Upper lobe of left lung (tissue), 6 donors: ENCODE results near the gene SORD. TPM values are rescaled to one million over a fixed set of nuclear protein-coding genes. Genes with fewer than 3 reads are reported as not detected.

Source experiments
- ATAC-seq, 2 donors: fragments of 200-7000 bp; cut with Tn5 transposase; one replicate each; pipeline ENCODE4 v1.9.1; 2022; ENCODE audit warnings: mild to moderate bottlenecking in 2 of 2, moderate library complexity in 2 of 2; ENCODE audit not compliant: low FRiP score in 2 of 2
- DNase-seq, 2 donors: peaks; one replicate each; pipeline ENCODE4 v3.0.0-alpha.2; 2019 to 2020
- H3K27ac ChIP-seq, 4 donors: fragments of 200-600 bp; sonication (generic); one replicate each; pipeline ENCODE4 v1.5.1; 2016 to 2019
- H3K27me3 ChIP-seq, 4 donors: fragments of 200-600 bp; sonication (generic); one replicate each; pipeline ENCODE4 v1.5.1; 2017 to 2019
- H3K36me3 ChIP-seq, 4 donors: fragments of 200-600 bp; sonication (generic); one replicate each; pipeline ENCODE4 v1.5.1; 2016 to 2019
- H3K4me1 ChIP-seq, 4 donors: fragments of 200-600 bp; sonication (generic); one replicate each; pipeline ENCODE4 v1.5.1; 2018 to 2019
- H3K4me3 ChIP-seq, 4 donors: fragments of 200-600 bp; sonication (generic); one replicate each; pipeline ENCODE4 v1.5.1; 2017 to 2019; ENCODE audit warnings: mild to moderate bottlenecking in 2 of 4, moderate library complexity in 1 of 4
- H3K9me3 ChIP-seq, 4 donors: fragments of 200-600 bp; sonication (generic); one replicate each; pipeline ENCODE4 v1.5.1; 2018 to 2019
- EP300 ChIP-seq, 4 donors: sonication (generic); formaldehyde crosslinking; IDR thresholded peaks; one replicate each; pipeline ENCODE4 v1.5.1; 2017; ENCODE audit warnings: antibody characterized with exemption in 4 of 4, control low read depth in 2 of 4
- POLR2A ChIP-seq, 4 donors: fragments of 450-650 bp; IDR thresholded peaks; one replicate each; pipeline ENCODE4 v1.5.1; 2016 to 2017; ENCODE audit warnings: antibody characterized with exemption in 4 of 4, mild to moderate bottlenecking in 2 of 4
- POLR2AphosphoS5 ChIP-seq, 2 donors: sonication (generic); formaldehyde crosslinking; IDR thresholded peaks; one replicate each; pipeline ENCODE4 v1.5.1; 2017; ENCODE audit warnings: antibody characterized with exemption in 2 of 2
- WGBS, 2 donors: methylation state at CpG; one replicate each; pipeline ENCODE4 v1.1.5; 2017 to 2018; 5-methylcytosine and 5-hydroxymethylcytosine counted together
- total RNA-seq, 6 donors: library from RNA; depleted of rRNA in 4 of 6; stranded (reverse); fragments of >200 nt in 4 of 6; gene quantifications; one replicate each; pipeline versions ENCODE4 v1.1.0 to v1.2.1, GENCODE V29; 2016 to 2021
- TF ChIP-seq, protein P1 (sequence below), 6 experiments: fragments of 450-650 bp in 4 of 6; fragments of 200-600 bp in 2 of 6; sonication (generic) in 2 of 6; IDR thresholded peaks; one replicate each; pipeline ENCODE4 v1.5.1; 2016 to 2019; ENCODE audit warnings: antibody characterized with exemption in 6 of 6
- donor health status: DM: no; HTN: no; CAD: no; lungs with moderate emphysema.
- donor health status: DM: no; HTN: yes; CAD: no; lungs with severe emphysema.

SORD gene
- total RNA-seq, 6 donors from 2014 or later = 4.6 to 11.5 (median 9.3) TPM

DNA sequence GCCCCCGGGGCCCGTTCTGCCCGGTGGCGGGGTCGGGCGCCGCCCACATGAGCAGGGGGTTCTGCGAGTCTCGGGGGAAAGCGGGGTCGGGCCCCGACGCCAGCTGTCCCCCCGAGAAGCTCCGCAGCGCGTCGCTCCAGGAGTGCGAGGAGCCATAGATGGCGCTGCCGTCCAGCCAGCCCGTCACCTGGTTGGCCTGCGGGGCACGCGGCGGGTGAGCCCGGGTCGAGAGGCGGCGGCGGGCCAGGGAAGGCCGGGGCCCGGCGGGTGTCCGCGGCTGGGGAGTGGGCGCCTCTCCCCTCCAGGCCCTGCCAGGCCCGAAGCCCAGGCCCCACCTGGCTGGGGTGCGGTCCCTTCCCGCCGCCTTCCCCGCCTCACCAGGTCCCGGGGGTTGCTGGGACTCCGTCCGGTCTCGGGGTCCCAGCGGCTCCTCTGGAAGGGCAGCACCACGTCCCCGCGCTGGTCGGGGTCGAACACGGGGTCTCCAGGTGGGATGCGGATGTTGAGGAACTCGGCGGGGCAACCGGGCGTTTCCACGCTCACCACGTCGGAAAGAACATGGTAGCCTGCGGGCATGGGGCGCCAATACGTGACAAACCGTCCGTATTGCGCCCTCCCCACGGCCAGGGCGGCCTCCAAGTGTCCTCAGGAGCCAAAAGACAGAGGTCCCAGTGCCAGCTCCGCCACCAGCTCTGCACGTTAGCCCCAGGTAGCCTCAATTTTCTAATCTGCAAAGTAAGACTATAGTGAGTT, 88.6 kb downstream of the SORD start:
- ATAC-seq = no peak
- DNase-seq = peak in 1 of 2 donors; percentile 81
- Histone ChIP-seq H3K9me3 (no peaks in the 10 kb centered on the region), H3K27ac (no peak overlapping the region), H3K4me3 (no peak overlapping the region), H3K4me1 (peaks cover 20 to 41% (median 29%) of the 10 kb centered on the region in 4 donors), H3K36me3 (no peaks in the 10 kb centered on the region), H3K27me3 (peaks cover 4 to 47% (median 35%) of the 10 kb centered on the region in 4 donors)
- WGBS, 2 donors = 9 to 17% methylated on average over 7 to 27 of the region's 71 CpGs
- TF ChIP-seq EP300 (IDR thresholded peaks at IDR 0.05) = no peak
- TF ChIP-seq, protein P1, sequence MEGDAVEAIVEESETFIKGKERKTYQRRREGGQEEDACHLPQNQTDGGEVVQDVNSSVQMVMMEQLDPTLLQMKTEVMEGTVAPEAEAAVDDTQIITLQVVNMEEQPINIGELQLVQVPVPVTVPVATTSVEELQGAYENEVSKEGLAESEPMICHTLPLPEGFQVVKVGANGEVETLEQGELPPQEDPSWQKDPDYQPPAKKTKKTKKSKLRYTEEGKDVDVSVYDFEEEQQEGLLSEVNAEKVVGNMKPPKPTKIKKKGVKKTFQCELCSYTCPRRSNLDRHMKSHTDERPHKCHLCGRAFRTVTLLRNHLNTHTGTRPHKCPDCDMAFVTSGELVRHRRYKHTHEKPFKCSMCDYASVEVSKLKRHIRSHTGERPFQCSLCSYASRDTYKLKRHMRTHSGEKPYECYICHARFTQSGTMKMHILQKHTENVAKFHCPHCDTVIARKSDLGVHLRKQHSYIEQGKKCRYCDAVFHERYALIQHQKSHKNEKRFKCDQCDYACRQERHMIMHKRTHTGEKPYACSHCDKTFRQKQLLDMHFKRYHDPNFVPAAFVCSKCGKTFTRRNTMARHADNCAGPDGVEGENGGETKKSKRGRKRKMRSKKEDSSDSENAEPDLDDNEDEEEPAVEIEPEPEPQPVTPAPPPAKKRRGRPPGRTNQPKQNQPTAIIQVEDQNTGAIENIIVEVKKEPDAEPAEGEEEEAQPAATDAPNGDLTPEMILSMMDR (IDR thresholded peaks at IDR 0.05) = no peak
- TF ChIP-seq POLR2A (IDR thresholded peaks at IDR 0.05) = no peak
- TF ChIP-seq POLR2AphosphoS5 (IDR thresholded peaks at IDR 0.05) = no peak

DNA sequence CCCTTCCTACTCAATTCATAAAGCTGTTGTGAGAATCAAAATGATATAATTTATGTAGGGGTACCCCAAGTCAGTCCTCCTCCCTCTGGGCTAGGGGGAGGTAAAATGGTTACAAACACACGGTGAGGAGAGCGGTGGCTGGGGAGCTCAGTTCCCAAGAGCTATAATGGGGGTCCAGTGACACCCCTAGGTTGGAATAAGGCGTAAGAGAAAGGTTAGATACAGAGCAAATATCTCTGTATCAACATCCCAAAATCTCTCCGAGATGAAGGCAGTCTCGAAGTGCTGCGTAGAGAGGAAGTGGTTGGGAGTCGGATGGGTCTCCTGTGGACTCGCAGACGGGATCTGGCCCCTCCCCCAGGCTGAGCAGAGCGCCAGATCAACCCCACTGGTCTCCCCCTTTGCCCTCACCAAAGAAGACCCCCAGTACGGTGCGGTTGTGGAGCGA, 89.2 kb downstream of the SORD start:
- Histone ChIP-seq H3K36me3 (no peaks in the 10 kb centered on the region), H3K27me3 (peaks cover 4 to 53% (median 38%) of the 10 kb centered on the region in 4 donors), H3K9me3 (no peaks in the 10 kb centered on the region), H3K4me1 (peaks cover 26 to 47% (median 35%) of the 10 kb centered on the region in 4 donors), H3K27ac (no peak overlapping the region), H3K4me3 (peak overlapping the region in 2 of 4 donors; percentile 2 to 12)
- DNase-seq = no peak
- TF ChIP-seq POLR2AphosphoS5 (IDR thresholded peaks at IDR 0.05) = no peak
- TF ChIP-seq, protein P1 (IDR thresholded peaks at IDR 0.05) = no peak
- no peak for TF ChIP-seq POLR2A (IDR thresholded peaks at IDR 0.05)
- TF ChIP-seq EP300 (IDR thresholded peaks at IDR 0.05) = no peak
- WGBS, 2 donors = 8 to 9% methylated on average over 10 to 13 of the region's 13 CpGs
- ATAC-seq = no peak

DNA sequence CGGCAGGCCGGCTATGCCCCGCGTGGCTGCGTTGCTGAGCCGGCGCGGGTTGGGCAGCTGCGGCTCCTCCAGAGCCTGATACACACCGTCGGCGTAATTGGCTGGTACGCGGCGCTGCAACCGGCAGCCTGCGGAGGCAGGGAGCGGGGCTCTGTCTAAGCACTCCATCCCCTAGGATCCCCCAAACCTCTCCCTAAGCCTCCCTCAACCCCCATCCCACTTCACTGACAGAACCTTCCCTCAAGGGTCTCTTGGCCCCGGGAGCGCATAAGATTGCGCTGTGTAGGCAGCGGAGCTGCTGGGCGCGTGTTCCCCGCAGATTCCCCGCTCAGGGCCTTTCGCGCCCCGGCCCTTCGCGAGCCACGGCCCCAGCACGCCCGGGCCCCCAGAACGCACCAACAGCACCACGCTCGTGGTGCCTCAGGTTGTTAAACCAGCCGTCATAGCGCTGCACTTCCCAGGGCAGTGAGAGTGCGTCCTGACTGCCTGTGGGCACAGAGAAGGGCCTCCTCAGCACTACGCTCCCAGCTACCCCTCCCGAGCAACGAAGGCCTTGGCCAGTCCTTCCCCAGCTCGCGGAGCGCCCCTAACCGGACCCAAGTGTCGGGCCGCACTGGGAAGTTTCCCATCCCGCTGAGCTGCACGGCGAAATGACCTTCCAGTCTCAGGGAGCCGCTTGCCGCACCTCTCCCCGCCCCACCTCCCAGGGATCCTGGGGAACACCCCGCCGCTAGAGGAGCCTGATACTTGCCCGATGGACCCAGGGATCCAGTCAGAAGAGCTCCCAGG, 89.8 kb downstream of the SORD start:
- H3K36me3 ChIP-seq = no peaks in the 10 kb centered on the region
- DNase-seq (peak in 1 of 2 donors; percentile 80), ATAC-seq (peak in 1 of 2 donors; percentile 20)
- 2 to 3% methylated on average over 15 to 49 of the region's 58 CpGs for WGBS, 2 donors
- no peak overlapping the region for H3K27ac ChIP-seq
- peaks cover 32 to 53% (median 41%) of the 10 kb centered on the region in 4 donors for H3K4me1 ChIP-seq
- H3K9me3 ChIP-seq = no peaks in the 10 kb centered on the region
- peak overlapping the region in 2 of 4 donors; percentile 2 to 12 for H3K4me3 ChIP-seq
- TF ChIP-seq POLR2A (IDR thresholded peaks at IDR 0.05) (no peak), POLR2AphosphoS5 (IDR thresholded peaks at IDR 0.05) (no peak), EP300 (IDR thresholded peaks at IDR 0.05) (no peak)
- TF ChIP-seq, protein P1 (IDR thresholded peaks at IDR 0.05) = no peak
- peaks cover 4 to 59% (median 41%) of the 10 kb centered on the region in 4 donors for H3K27me3 ChIP-seq

DNA sequence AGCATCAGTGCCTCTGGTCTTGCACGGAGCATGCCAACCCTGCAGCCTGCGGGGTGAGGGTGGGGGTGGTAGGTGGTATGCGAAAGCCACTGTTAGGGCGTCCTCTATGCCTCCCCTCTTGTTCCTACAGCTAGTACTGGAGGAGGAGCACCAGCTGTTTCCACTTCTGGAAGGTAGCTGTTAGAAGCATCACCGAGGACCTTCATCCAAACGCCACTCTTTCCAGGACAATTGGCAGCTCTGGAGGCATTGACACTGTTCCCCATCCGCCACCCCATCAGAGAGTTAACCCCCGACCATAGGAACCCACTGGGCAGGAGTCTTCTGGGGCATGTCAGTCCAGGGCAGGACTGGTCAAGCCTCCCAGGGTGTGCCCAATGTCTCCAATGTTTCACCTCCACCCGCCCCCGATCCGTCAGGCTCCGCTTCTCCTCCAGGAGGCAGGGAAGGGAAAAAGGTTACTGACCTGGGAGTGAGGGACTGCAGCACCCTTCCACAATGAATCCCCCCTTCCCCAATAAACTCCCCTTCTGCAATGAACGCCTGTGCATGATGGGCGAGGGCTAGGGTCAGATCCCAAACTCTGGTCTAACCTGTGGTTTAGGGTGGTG, 90.5 kb downstream of the SORD start:
- TF ChIP-seq POLR2A (IDR thresholded peaks at IDR 0.05) (no peak), EP300 (IDR thresholded peaks at IDR 0.05) (no peak), POLR2AphosphoS5 (IDR thresholded peaks at IDR 0.05) (no peak)
- TF ChIP-seq, protein P1 (IDR thresholded peaks at IDR 0.05) = no peak
- no peak for DNase-seq
- no peaks in the 10 kb centered on the region for H3K9me3 ChIP-seq
- no peaks in the 10 kb centered on the region for H3K36me3 ChIP-seq
- no peak for ATAC-seq
- 8 to 12% methylated on average over 6 to 14 of the region's 14 CpGs for WGBS, 2 donors
- H3K27ac ChIP-seq = no peak overlapping the region
- H3K4me3 ChIP-seq = no peak overlapping the region
- peaks cover 36 to 56% (median 43%) of the 10 kb centered on the region in 4 donors for H3K4me1 ChIP-seq
- H3K27me3 ChIP-seq = peaks cover 4 to 61% (median 41%) of the 10 kb centered on the region in 4 donors
